ENCODE measurements around the gene TICAM1. TPM values are rescaled to one million over a fixed set of nuclear protein-coding genes. Genes with fewer than 3 reads are reported as not detected.

Gene TICAM1
- total RNA-seq, 3 donors from 2014 or later = 3.5 to 5.2 (median 4.7) TPM

DNA sequence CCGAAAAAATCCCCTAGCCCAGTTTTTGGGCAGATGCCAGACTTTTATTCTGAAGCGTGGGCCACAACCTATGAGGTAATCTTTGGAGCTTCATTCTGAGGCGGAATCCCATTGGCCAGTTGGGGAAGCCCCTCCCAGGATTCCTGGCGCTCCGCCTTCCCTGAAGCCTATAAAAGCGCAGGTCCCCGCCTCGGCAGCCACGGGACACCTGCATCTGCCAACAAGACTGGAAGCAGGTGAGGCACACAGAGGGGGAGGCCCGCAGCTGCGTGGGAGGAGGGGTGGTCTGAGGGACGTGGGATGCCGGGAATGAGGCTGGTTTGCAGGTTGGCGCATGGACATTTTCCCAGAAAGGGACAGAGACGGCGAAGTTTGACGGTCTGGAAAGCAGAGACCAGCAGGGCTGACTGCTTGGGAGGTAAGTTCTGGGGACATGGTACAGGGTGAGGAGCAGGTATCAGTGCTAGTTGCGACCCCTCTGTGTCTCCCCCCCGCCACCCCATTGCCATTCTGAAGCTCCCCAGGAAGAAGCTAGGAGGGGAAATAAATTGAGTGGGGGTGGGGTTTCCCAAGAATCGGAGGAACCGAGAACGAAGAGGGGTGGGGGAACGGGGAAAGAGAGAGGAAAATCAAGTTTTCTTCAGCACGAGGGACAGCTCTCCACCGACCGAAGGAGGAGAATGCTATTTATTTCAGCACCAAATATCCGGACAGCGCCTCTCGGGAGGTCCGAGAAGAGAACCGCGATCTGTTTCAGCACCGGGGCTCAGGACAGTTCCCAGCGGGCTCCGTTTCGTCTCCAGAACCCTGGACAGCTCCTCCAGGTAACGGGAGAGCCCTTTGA, 62.4 kb downstream of the TICAM1 start:
- H3K4me1 ChIP-seq = no peaks in the 10 kb centered on the region
- H3K27me3 ChIP-seq = no peaks in the 10 kb centered on the region
- no peak overlapping the region for H3K27ac ChIP-seq
- no peak overlapping the region for H3K4me3 ChIP-seq
- TF ChIP-seq CTCF (IDR thresholded peaks at IDR 0.05) = no peak
- peak in 2 of 3 donors; percentile 86 to 95 for TF ChIP-seq POLR2AphosphoS5 (IDR thresholded peaks at IDR 0.05)
- peak; percentile 57 to 88 for DNase-seq (ENCODE audit: low spot score in 2 of 2)
- H3K36me3 ChIP-seq = no peaks in the 10 kb centered on the region
- H3K9me3 ChIP-seq = no peaks in the 10 kb centered on the region
- intact Hi-C loops (cut with DNase I; ENCODE audit: low total_unique reads) = no loop called here

Other genes with a start within 250 kb of the TICAM1 start
- 1 to 10 TPM; 1.6 to 3.6 (median 2.9) TPM for gene TNFAIP8L1, start 192.2 kb downstream of the TICAM1 start, total RNA-seq
- gene MYDGF, start 161.4 kb downstream of the TICAM1 start, total RNA-seq = 10 to 100 TPM; 36.3 to 55.1 (median 42.1) TPM
- gene DPP9, start 107.9 kb downstream of the TICAM1 start, total RNA-seq = 10 to 100 TPM; 33.6 to 74.1 (median 49.6) TPM
- 10 to 100 TPM; 10.4 to 17.6 (median 12.5) TPM for gene FEM1A, start 40.0 kb downstream of the TICAM1 start, total RNA-seq
- gene PLIN3, start 36.0 kb upstream of the TICAM1 start, total RNA-seq = 10 to 100 TPM; 50.1 to 77.3 (median 53.8) TPM
- gene ARRDC5, start 71.2 kb upstream of the TICAM1 start, total RNA-seq = under 1 TPM in 1 of 3 donors, not detected in 2; 0.64 TPM
- under 1 TPM; 0.32 to 0.66 (median 0.44) TPM for gene UHRF1, start 77.8 kb upstream of the TICAM1 start, total RNA-seq
- 10 to 100 TPM; 25.0 to 55.3 (median 40.3) TPM for gene KDM4B, start 137.4 kb upstream of the TICAM1 start, total RNA-seq

All from breast epithelium (tissue), 4 donors.